ENCODE results near the gene ALDH16A1. TPM values are rescaled to one million over a fixed set of nuclear protein-coding genes. Genes with fewer than 3 reads are reported as not detected.

ALDH16A1 gene
- total RNA-seq, 1 experiment from 2014 or later: 51.7 TPM

DNA sequence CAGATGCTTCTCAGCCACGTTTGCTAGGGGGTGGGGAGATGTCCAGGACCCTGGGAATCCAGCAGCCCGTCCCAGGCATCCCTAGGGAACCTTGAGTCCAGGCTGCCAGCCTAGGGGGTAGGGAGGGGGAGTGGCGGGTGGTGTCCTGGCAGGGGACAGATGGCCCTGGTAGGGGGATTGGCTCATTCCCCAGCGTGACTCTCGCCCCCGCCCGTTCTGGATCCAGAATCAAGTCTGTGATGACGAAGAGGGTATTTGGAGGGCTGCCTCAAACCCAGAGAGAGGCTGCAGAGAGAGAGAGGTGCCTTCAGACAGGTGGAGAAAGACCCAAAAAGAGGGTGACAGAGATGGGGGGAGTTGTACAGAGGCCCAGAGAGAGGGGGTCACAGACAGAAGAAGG lies 15.8 kb upstream of the ALDH16A1 start:
- peaks cover under 1 to 4% of the 10 kb centered on the region in 2 experiments; a peak in 2 of 5 replicates for H3K9me3 Mint-ChIP-seq
- Histone ChIP-seq H3K9ac (ENCODE audit: extremely low read depth, insufficient read length, low read length) (no peak overlapping the region), H2AFZ (ENCODE audit: low read length) (no peak overlapping the region), H3K4me2 (ENCODE audit: insufficient read depth, insufficient read length, low read length) (peak overlapping the region; percentile 21), H2BK15ac (ENCODE audit: low read depth, low read length) (no peak overlapping the region), H3K4me1 (ENCODE audit: insufficient read depth, low read length) (no peaks in the 10 kb centered on the region), H3K23me2 (ENCODE audit: insufficient read length, low read depth, low read length, poor library complexity, severe bottlenecking) (peaks cover 19% of the 10 kb centered on the region), H2BK5ac (ENCODE audit: insufficient read length, low read length) (no peak overlapping the region), H3K18ac (ENCODE audit: insufficient read length, low read depth, low read length) (no peak overlapping the region), H3K9me3 (ENCODE audit: control insufficient read depth, low read depth, low read length) (no peaks in the 10 kb centered on the region), H3K79me1 (ENCODE audit: insufficient read depth, low read depth, low read length, poor library complexity, severe bottlenecking) (no peaks in the 10 kb centered on the region), H3K27ac (ENCODE audit: insufficient read length, low read depth, low read length) (no peak overlapping the region), H3K56ac (ENCODE audit: insufficient read length, low read depth, low read length) (no peak overlapping the region), H2AK5ac (ENCODE audit: insufficient read length, low read length) (no peak overlapping the region), H3K79me2 (ENCODE audit: insufficient read depth, low read length) (no peaks in the 10 kb centered on the region), H3K4ac (ENCODE audit: low read depth, low read length) (no peak overlapping the region), H4K8ac (replicated peaks; ENCODE audit: insufficient read length, low read depth, low read length) (no peak overlapping the region), H4K20me1 (ENCODE audit: control insufficient read depth, insufficient read depth, insufficient read length) (no peaks in the 10 kb centered on the region), H2BK120ac (ENCODE audit: low read depth, low read length, poor library complexity, severe bottlenecking) (no peak overlapping the region), H3K23ac (ENCODE audit: insufficient read length, low read depth, low read length) (no peak overlapping the region), H4K91ac (ENCODE audit: insufficient read length, low read depth, low read length) (no peak overlapping the region), H3K27me3 (ENCODE audit: insufficient read depth, low read length) (peaks cover 36% of the 10 kb centered on the region; the same call in 1 of the 2 replicates), H4K5ac (ENCODE audit: insufficient read length, low read depth, low read length) (no peak overlapping the region), H3T11ph (ENCODE audit: low read length) (no peak overlapping the region), H2BK20ac (ENCODE audit: low read depth, low read length, poor library complexity, severe bottlenecking) (no peak overlapping the region), H3K14ac (ENCODE audit: insufficient read depth, low read length) (no peak overlapping the region), H2BK12ac (ENCODE audit: insufficient read length, low read depth, low read length) (no peak overlapping the region)
- H3K27ac Mint-ChIP-seq: no peak overlapping the region
- peaks cover 90% of the 10 kb centered on the region for H3K27me3 Mint-ChIP-seq (ENCODE audit: low read depth)
- TF ChIP-seq, protein P1, sequence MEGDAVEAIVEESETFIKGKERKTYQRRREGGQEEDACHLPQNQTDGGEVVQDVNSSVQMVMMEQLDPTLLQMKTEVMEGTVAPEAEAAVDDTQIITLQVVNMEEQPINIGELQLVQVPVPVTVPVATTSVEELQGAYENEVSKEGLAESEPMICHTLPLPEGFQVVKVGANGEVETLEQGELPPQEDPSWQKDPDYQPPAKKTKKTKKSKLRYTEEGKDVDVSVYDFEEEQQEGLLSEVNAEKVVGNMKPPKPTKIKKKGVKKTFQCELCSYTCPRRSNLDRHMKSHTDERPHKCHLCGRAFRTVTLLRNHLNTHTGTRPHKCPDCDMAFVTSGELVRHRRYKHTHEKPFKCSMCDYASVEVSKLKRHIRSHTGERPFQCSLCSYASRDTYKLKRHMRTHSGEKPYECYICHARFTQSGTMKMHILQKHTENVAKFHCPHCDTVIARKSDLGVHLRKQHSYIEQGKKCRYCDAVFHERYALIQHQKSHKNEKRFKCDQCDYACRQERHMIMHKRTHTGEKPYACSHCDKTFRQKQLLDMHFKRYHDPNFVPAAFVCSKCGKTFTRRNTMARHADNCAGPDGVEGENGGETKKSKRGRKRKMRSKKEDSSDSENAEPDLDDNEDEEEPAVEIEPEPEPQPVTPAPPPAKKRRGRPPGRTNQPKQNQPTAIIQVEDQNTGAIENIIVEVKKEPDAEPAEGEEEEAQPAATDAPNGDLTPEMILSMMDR (conservative IDR thresholded peaks at IDR 0.05): no peak
- peaks cover under 1 to 5% (median 1%) of the 10 kb centered on the region in 3 experiments; a peak in 4 of 7 replicates for H3K36me3 Mint-ChIP-seq (ENCODE audit: insufficient read depth in 1 of 3, low read depth in 3 of 3)
- no CpG with 5 or more reads among the region's 8 CpGs for WGBS (ENCODE audit: extremely low coverage, insufficient read length, low lambda C conversion rate)
- H3K4me1 Mint-ChIP-seq: peaks cover 28 to 65% of the 10 kb centered on the region in 2 experiments
- H3K4me3 Mint-ChIP-seq: no peak overlapping the region
- DNase-seq: no peak

Data from H9 (cell line).